Measurements from ENCODE around the gene EDAR. TPM values are rescaled to one million over a fixed set of nuclear protein-coding genes. Genes with fewer than 3 reads are reported as not detected.

Gene EDAR
- total RNA-seq, 5 donors from 2014 or later (not counting 1 experiment from before 2014, with no cell fraction given): 5.2 to 15.6 (median 7.4) TPM

DNA sequence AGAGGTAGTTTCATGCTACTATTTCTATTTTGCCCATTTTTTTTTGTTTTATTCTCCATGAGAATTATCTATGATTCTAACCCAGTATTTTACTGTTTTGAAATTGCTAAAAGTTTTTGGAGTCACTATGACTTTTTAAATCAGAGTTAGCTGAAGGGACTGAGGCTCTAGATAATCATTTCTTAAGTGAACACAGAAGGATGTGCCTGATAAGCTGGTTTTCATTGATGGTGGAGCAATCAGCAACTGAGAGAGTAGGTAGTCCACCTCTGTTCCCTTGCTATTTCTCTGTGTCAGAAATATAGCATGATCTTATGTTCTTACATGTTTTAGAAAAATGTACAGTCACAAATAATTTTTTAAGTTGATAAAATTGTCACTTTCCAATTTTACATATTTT lies 143.1 kb downstream of the EDAR start:
- Mint-ChIP-seq H3K27me3 (no peaks in the 10 kb centered on the region), H3K36me3 (peaks cover 38% of the 10 kb centered on the region), H3K9me3 (no peaks in the 10 kb centered on the region), H3K27ac (no peak overlapping the region), H3K4me1 (no peaks in the 10 kb centered on the region), H3K4me3 (no peak overlapping the region)
- no peaks in the 10 kb centered on the region for H3K4me1 ChIP-seq (ENCODE audit: control insufficient read depth in 1 of 2, extremely low read depth in 1 of 2, insufficient read depth in 2 of 2, low read length in 2 of 2)
- DNase-seq (no peak), ATAC-seq (replicated peaks in 1 of 4) (no peak)
- ChIA-PET CTCF (no interaction called here), POLR2A (no interaction called here)
- no peak overlapping the region for H3K4me3 ChIP-seq (ENCODE audit: control insufficient read depth in 1 of 2, extremely low read depth in 1 of 2, low read length in 1 of 2)
- no peak overlapping the region for H3K27ac ChIP-seq (ENCODE audit: low read length)
- peaks cover 3 to 5% of the 10 kb centered on the region in 2 donors for H3K36me3 ChIP-seq (ENCODE audit: control insufficient read depth in 2 of 2, extremely low read depth in 1 of 2, insufficient read depth in 1 of 2, low read length in 1 of 2)
- H3K27me3 ChIP-seq (replicated peaks in 1 of 2; ENCODE audit: control insufficient read depth in 2 of 2, extremely low read depth in 1 of 2, insufficient read depth in 2 of 2, low read length in 1 of 2): no peaks in the 10 kb centered on the region
- no peaks in the 10 kb centered on the region for H3K9me3 ChIP-seq

Other genes starting within 250 kb of the EDAR start
- 1 to 10 TPM; 4.3 to 7.5 (median 6.2) TPM for gene CCDC138, start 202.4 kb downstream of the EDAR start, total RNA-seq
- gene SH3RF3, start 140.0 kb upstream of the EDAR start, total RNA-seq: 1 to 10 TPM; 1.8 to 4.6 (median 3.6) TPM